ENCODE results near the gene NRCAM.

NRCAM gene

GRCh38 chr7:108421720-108422331 is 34.4 kb downstream of the NRCAM start:
- Histone ChIP-seq H3K27me3 (ENCODE audit: control insufficient read depth in 1 of 2, insufficient read depth in 1 of 2, low read length in 2 of 2) (peaks cover 15 to 25% of the 10 kb centered on the region in 2 experiments), H3K79me1 (replicated peaks; ENCODE audit: low read length, poor library complexity, severe bottlenecking) (no peaks in the 10 kb centered on the region), H2BK15ac (ENCODE audit: low read depth, poor library complexity, severe bottlenecking) (no peak overlapping the region), H3K14ac (ENCODE audit: low read length in 2 of 2) (no peak overlapping the region), H3K4ac (ENCODE audit: low read depth in 1 of 2, low read length in 2 of 2) (no peak overlapping the region), H3K18ac (ENCODE audit: low read depth in 1 of 2, low read length in 2 of 2) (no peak overlapping the region), H3K9ac (ENCODE audit: low read length) (no peak overlapping the region), H3K4me3 (ENCODE audit: insufficient read depth in 1 of 2, low read depth in 1 of 2, low read length in 2 of 2) (no peak overlapping the region), H3K27ac (ENCODE audit: low read length, poor library complexity, severe bottlenecking) (no peak overlapping the region), H4K8ac (ENCODE audit: low read length) (no peak overlapping the region), H2AFZ (ENCODE audit: low read depth, low read length) (no peak overlapping the region), H3K9me3 (ENCODE audit: control insufficient read depth, low read length) (no peaks in the 10 kb centered on the region), H2BK5ac (ENCODE audit: low read depth, low read length, poor library complexity, severe bottlenecking) (no peak overlapping the region), H3K23ac (ENCODE audit: low read length in 2 of 2) (no peak overlapping the region), H3K4me2 (ENCODE audit: low read length, poor library complexity, severe bottlenecking) (no peak overlapping the region), H3K4me1 (ENCODE audit: control insufficient read depth, insufficient read depth, low read depth, low read length) (no peaks in the 10 kb centered on the region), H3K36me3 (ENCODE audit: control insufficient read depth in 1 of 2, insufficient read depth in 2 of 2, low read depth in 1 of 2, low read length in 2 of 2) (no peaks in the 10 kb centered on the region), H4K91ac (ENCODE audit: low read length) (no peak overlapping the region), H2BK120ac (ENCODE audit: low read depth, low read length) (no peak overlapping the region), H2AK5ac (ENCODE audit: low read length, severe bottlenecking) (no peak overlapping the region), H2BK12ac (ENCODE audit: low read length in 2 of 2) (no peak overlapping the region)
- DNase-seq: no peak
- 34% methylated on average over 3 of the region's 3 CpGs for WGBS

GRCh38 chr7:108419961-108420908 is 36.0 kb downstream of the NRCAM start:
- H3K27me3 ChIP-seq (ENCODE audit: control insufficient read depth in 1 of 2, insufficient read depth in 1 of 2, low read length in 2 of 2): peaks cover 15 to 25% of the 10 kb centered on the region in 2 experiments
- no peak overlapping the region for H2AFZ ChIP-seq (ENCODE audit: low read depth, low read length)
- H3K4me3 ChIP-seq (ENCODE audit: insufficient read depth in 1 of 2, low read depth in 1 of 2, low read length in 2 of 2): no peak overlapping the region
- H2BK15ac ChIP-seq (ENCODE audit: low read depth, poor library complexity, severe bottlenecking): no peak overlapping the region
- no peak overlapping the region for H4K8ac ChIP-seq (ENCODE audit: low read length)
- H3K9ac ChIP-seq (ENCODE audit: low read length): no peak overlapping the region
- H4K91ac ChIP-seq (ENCODE audit: low read length): no peak overlapping the region
- no peak overlapping the region for H2BK5ac ChIP-seq (ENCODE audit: low read depth, low read length, poor library complexity, severe bottlenecking)
- WGBS: 43% methylated on average over 4 of the region's 7 CpGs
- H2AK5ac ChIP-seq (ENCODE audit: low read length, severe bottlenecking): no peak overlapping the region
- no peaks in the 10 kb centered on the region for H3K9me3 ChIP-seq (ENCODE audit: control insufficient read depth, low read length)
- peaks cover 2% of the 10 kb centered on the region for H3K4me1 ChIP-seq (ENCODE audit: control insufficient read depth, insufficient read depth, low read depth, low read length)
- no peak overlapping the region for H3K27ac ChIP-seq (ENCODE audit: low read length, poor library complexity, severe bottlenecking)
- H2BK12ac ChIP-seq (ENCODE audit: low read length in 2 of 2): no peak overlapping the region
- peak; percentile 10 for DNase-seq
- no peak overlapping the region for H3K14ac ChIP-seq (ENCODE audit: low read length in 2 of 2)
- no peak overlapping the region for H3K23ac ChIP-seq (ENCODE audit: low read length in 2 of 2)
- H3K36me3 ChIP-seq (ENCODE audit: control insufficient read depth in 1 of 2, insufficient read depth in 2 of 2, low read depth in 1 of 2, low read length in 2 of 2): no peaks in the 10 kb centered on the region
- no peak overlapping the region for H3K4me2 ChIP-seq (ENCODE audit: low read length, poor library complexity, severe bottlenecking)
- H2BK120ac ChIP-seq (ENCODE audit: low read depth, low read length): no peak overlapping the region
- no peaks in the 10 kb centered on the region for H3K79me1 ChIP-seq (replicated peaks; ENCODE audit: low read length, poor library complexity, severe bottlenecking)
- no peak overlapping the region for H3K18ac ChIP-seq (ENCODE audit: low read depth in 1 of 2, low read length in 2 of 2)
- no peak overlapping the region for H3K4ac ChIP-seq (ENCODE audit: low read depth in 1 of 2, low read length in 2 of 2)

- Histone ChIP-seq H2BK15ac (ENCODE audit: low read depth, poor library complexity, severe bottlenecking) (no peak overlapping the region), H3K4me2 (ENCODE audit: low read length, poor library complexity, severe bottlenecking) (no peak overlapping the region), H2AK5ac (ENCODE audit: low read length, severe bottlenecking) (no peak overlapping the region), H2BK120ac (ENCODE audit: low read depth, low read length) (no peak overlapping the region), H2BK5ac (ENCODE audit: low read depth, low read length, poor library complexity, severe bottlenecking) (no peak overlapping the region), H3K9me3 (ENCODE audit: control insufficient read depth, low read length) (no peaks in the 10 kb centered on the region), H3K36me3 (ENCODE audit: control insufficient read depth in 1 of 2, insufficient read depth in 2 of 2, low read depth in 1 of 2, low read length in 2 of 2) (no peaks in the 10 kb centered on the region), H3K23ac (ENCODE audit: low read length in 2 of 2) (no peak overlapping the region), H3K4ac (ENCODE audit: low read depth in 1 of 2, low read length in 2 of 2) (no peak overlapping the region), H2AFZ (ENCODE audit: low read depth, low read length) (no peak overlapping the region), H4K91ac (ENCODE audit: low read length) (no peak overlapping the region), H3K18ac (ENCODE audit: low read depth in 1 of 2, low read length in 2 of 2) (no peak overlapping the region), H3K79me1 (replicated peaks; ENCODE audit: low read length, poor library complexity, severe bottlenecking) (no peaks in the 10 kb centered on the region), H3K27ac (ENCODE audit: low read length, poor library complexity, severe bottlenecking) (no peak overlapping the region), H3K9ac (ENCODE audit: low read length) (no peak overlapping the region), H4K8ac (ENCODE audit: low read length) (no peak overlapping the region), H3K4me1 (ENCODE audit: control insufficient read depth, insufficient read depth, low read depth, low read length) (peaks cover 7% of the 10 kb centered on the region), H3K14ac (ENCODE audit: low read length in 2 of 2) (no peak overlapping the region), H3K4me3 (ENCODE audit: insufficient read depth in 1 of 2, low read depth in 1 of 2, low read length in 2 of 2) (peak overlapping the region in 1 of 2 experiments; percentile 1), H2BK12ac (ENCODE audit: low read length in 2 of 2) (no peak overlapping the region), H3K27me3 (ENCODE audit: control insufficient read depth in 1 of 2, insufficient read depth in 1 of 2, low read length in 2 of 2) (peaks cover 11 to 20% of the 10 kb centered on the region in 2 experiments)
- no peak for DNase-seq
- 81% methylated on average over 7 of the region's 7 CpGs for WGBS
Measured at GRCh38 chr7:108418946-108419345, 37.3 kb downstream of the NRCAM start.

- no peak overlapping the region for H4K8ac ChIP-seq (ENCODE audit: low read length)
- H3K23ac ChIP-seq (ENCODE audit: low read length in 2 of 2): no peak overlapping the region
- no peak overlapping the region for H2AK5ac ChIP-seq (ENCODE audit: low read length, severe bottlenecking)
- no peak overlapping the region for H3K4ac ChIP-seq (ENCODE audit: low read depth in 1 of 2, low read length in 2 of 2)
- 47% methylated on average over 2 of the region's 2 CpGs for WGBS
- H3K4me2 ChIP-seq (ENCODE audit: low read length, poor library complexity, severe bottlenecking): no peak overlapping the region
- DNase-seq: no peak
- H2BK15ac ChIP-seq (ENCODE audit: low read depth, poor library complexity, severe bottlenecking): no peak overlapping the region
- no peak overlapping the region for H2BK12ac ChIP-seq (ENCODE audit: low read length in 2 of 2)
- no peaks in the 10 kb centered on the region for H3K36me3 ChIP-seq (ENCODE audit: control insufficient read depth in 1 of 2, insufficient read depth in 2 of 2, low read depth in 1 of 2, low read length in 2 of 2)
- H3K4me3 ChIP-seq (ENCODE audit: insufficient read depth in 1 of 2, low read depth in 1 of 2, low read length in 2 of 2): no peak overlapping the region
- no peak overlapping the region for H3K18ac ChIP-seq (ENCODE audit: low read depth in 1 of 2, low read length in 2 of 2)
- H3K79me1 ChIP-seq (replicated peaks; ENCODE audit: low read length, poor library complexity, severe bottlenecking): no peaks in the 10 kb centered on the region
- no peak overlapping the region for H2AFZ ChIP-seq (ENCODE audit: low read depth, low read length)
- H3K27me3 ChIP-seq (ENCODE audit: control insufficient read depth in 1 of 2, insufficient read depth in 1 of 2, low read length in 2 of 2): peaks cover 2 to 10% of the 10 kb centered on the region in 2 experiments
- H3K27ac ChIP-seq (ENCODE audit: low read length, poor library complexity, severe bottlenecking): no peak overlapping the region
- H2BK5ac ChIP-seq (ENCODE audit: low read depth, low read length, poor library complexity, severe bottlenecking): no peak overlapping the region
- no peak overlapping the region for H3K14ac ChIP-seq (ENCODE audit: low read length in 2 of 2)
- H3K9me3 ChIP-seq (ENCODE audit: control insufficient read depth, low read length): no peaks in the 10 kb centered on the region
- H4K91ac ChIP-seq (ENCODE audit: low read length): no peak overlapping the region
- H2BK120ac ChIP-seq (ENCODE audit: low read depth, low read length): no peak overlapping the region
- H3K9ac ChIP-seq (ENCODE audit: low read length): no peak overlapping the region
- peaks cover 10% of the 10 kb centered on the region for H3K4me1 ChIP-seq (ENCODE audit: control insufficient read depth, insufficient read depth, low read depth, low read length)
Measured at GRCh38 chr7:108417926-108418325, 38.3 kb downstream of the NRCAM start.
